IMR-90 (cell line): Measurements from ENCODE around the gene TTC39C. TPM values are rescaled to one million over a fixed set of nuclear protein-coding genes. Genes with fewer than 3 reads are reported as not detected.

Experiments used
- ATAC-seq: fragments of 200-7000 bp; cut with Tn5 transposase; 2 replicates; pipeline ENCODE4 v1.9.1; 2020; ENCODE audit warnings: low read depth, mild to moderate bottlenecking, moderate library complexity
- BruUV-seq: library from RNA; stranded (reverse); fragments of 400-500 nt; replicated peaks from 2 replicates; lab custom pipeline; 2021; lab: Mats Ljungman, UMichigan
- CTCF ChIA-PET: fragments of 300-600 bp; formaldehyde crosslinking; extraction: SDS; loops from one replicate; lab custom pipeline; 2021; ENCODE audit warnings: antibody characterized with exemption; lab: Yijun Ruan, JAX
- POLR2A ChIA-PET: fragments of 300-600 bp; sonication (Branson Sonifier 250); formaldehyde crosslinking; loops from one replicate; lab custom pipeline; 2022; ENCODE audit warnings: antibody characterized with exemption; ENCODE audit not compliant: unreplicated experiment; lab: Charles Lee
- DNase-seq: peaks from one replicate; pipeline ENCODE4 v3.0.0; 2013
- H2AFZ ChIP-seq: replicated peaks from 2 replicates; pipeline ENCODE3; 2013; ENCODE audit warnings: low read length, mild to moderate bottlenecking; ENCODE audit not compliant: poor library complexity
- H2AK5ac ChIP-seq: 2 replicates; pipeline ENCODE4 v1.6.1; 2013; ENCODE audit warnings: low read depth, low read length, inconsistent platforms
- H2AK9ac ChIP-seq: replicated peaks from 2 replicates; pipeline ENCODE3; 2013; ENCODE audit warnings: mild to moderate bottlenecking, low read depth, low read length, moderate library complexity; ENCODE audit not compliant: poor library complexity
- H2BK120ac ChIP-seq: 2 replicates; pipeline ENCODE4 v1.6.1; 2013; ENCODE audit warnings: low read depth, low read length, inconsistent platforms
- H2BK15ac ChIP-seq: 3 replicates; pipeline ENCODE4 v1.6.1; 2013; ENCODE audit warnings: low read depth, low read length, inconsistent platforms
- H2BK20ac ChIP-seq: 2 replicates; pipeline ENCODE4 v1.6.1; 2013; ENCODE audit warnings: low read depth, mild to moderate bottlenecking, inconsistent platforms, low read length, moderate library complexity
- H2BK5ac ChIP-seq: 2 replicates; pipeline ENCODE4 v1.6.1; 2013; ENCODE audit warnings: mild to moderate bottlenecking, low read depth, low read length, inconsistent platforms; ENCODE audit not compliant: poor library complexity, severe bottlenecking
- H3K14ac ChIP-seq: replicated peaks from 2 replicates; pipeline ENCODE4 v1.6.1; 2013; ENCODE audit warnings: low read depth, low read length, inconsistent platforms
- H3K18ac ChIP-seq: 2 replicates; pipeline ENCODE4 v1.6.1; 2013; ENCODE audit warnings: low read depth, low read length, control low read depth
- H3K23ac ChIP-seq: 2 replicates; pipeline ENCODE4 v1.6.1; 2013; ENCODE audit warnings: low read depth, low read length, inconsistent platforms
- H3K27ac ChIP-seq: 2 replicates; pipeline ENCODE4 v1.5.1; 2013; ENCODE audit warnings: mild to moderate bottlenecking, control low read depth, low read length; ENCODE audit not compliant: insufficient read depth
- H3K27me3 ChIP-seq: 2 replicates; pipeline ENCODE4 v1.6.1; 2013; ENCODE audit warnings: low read length; ENCODE audit not compliant: control insufficient read depth, insufficient read depth
- H3K36me3 ChIP-seq: 2 replicates; pipeline ENCODE4 v1.6.1; 2013; ENCODE audit warnings: low read length, mixed read lengths; ENCODE audit not compliant: control insufficient read depth, insufficient read depth
- H3K4ac ChIP-seq: 2 replicates; pipeline ENCODE4 v1.6.1; 2013; ENCODE audit warnings: low read depth, low read length, inconsistent platforms
- H3K4me1 ChIP-seq: 2 replicates; pipeline ENCODE4 v1.6.1; 2013; ENCODE audit warnings: low read length, mixed read lengths; ENCODE audit not compliant: control insufficient read depth, insufficient read depth
- H3K4me2 ChIP-seq: 2 replicates; pipeline ENCODE4 v1.6.1; 2013; ENCODE audit warnings: low read depth, mild to moderate bottlenecking, control low read depth, low read length, moderate library complexity
- H3K4me3 ChIP-seq: 2 replicates; pipeline ENCODE4 v1.5.1; 2013; ENCODE audit warnings: low read depth, mild to moderate bottlenecking, control low read depth, low read length, moderate library complexity; ENCODE audit not compliant: insufficient read depth
- H3K56ac ChIP-seq: 2 replicates; pipeline ENCODE4 v1.6.1; 2013; ENCODE audit warnings: low read length, inconsistent platforms; ENCODE audit not compliant: insufficient read depth; ENCODE audit errors: extremely low read depth
- H3K79me1 ChIP-seq, 2 experiments: 2 replicates each; pipeline ENCODE4 v1.6.1; 2013; ENCODE audit warnings: low read length in 2 of 2, inconsistent platforms in 1 of 2, low read depth in 1 of 2
- H3K9ac ChIP-seq: 2 replicates; pipeline ENCODE4 v1.6.1; 2013; ENCODE audit warnings: low read depth, low read length, control low read depth
- H3K9me1 ChIP-seq: 2 replicates; pipeline ENCODE4 v1.6.1; 2013; ENCODE audit warnings: low read length, inconsistent platforms; ENCODE audit not compliant: insufficient read depth
- H3K9me3 ChIP-seq: 2 replicates; pipeline ENCODE4 v1.6.1; 2013; ENCODE audit warnings: low read length; ENCODE audit not compliant: control insufficient read depth, insufficient read depth
- H4K20me1 ChIP-seq: 2 replicates; pipeline ENCODE4 v1.6.1; 2013; ENCODE audit warnings: low read length, inconsistent platforms; ENCODE audit not compliant: insufficient read depth
- H4K5ac ChIP-seq: 2 replicates; pipeline ENCODE4 v1.6.1; 2013; ENCODE audit warnings: mild to moderate bottlenecking, low read depth, low read length, control low read depth
- H4K8ac ChIP-seq, 2 experiments: 2 replicates each; pipeline ENCODE4 v1.6.1; 2013; ENCODE audit warnings: low read depth in 2 of 2, low read length in 2 of 2, control low read depth in 1 of 2, inconsistent platforms in 1 of 2
- H4K91ac ChIP-seq: 2 replicates; pipeline ENCODE4 v1.6.1; 2013; ENCODE audit warnings: low read depth, low read length, inconsistent platforms; ENCODE audit not compliant: insufficient read depth
- BHLHE40 ChIP-seq: fragments of 150-350 bp; IDR thresholded peaks from 2 replicates; pipeline ENCODE4 v1.6.1; 2016; ENCODE audit warnings: mild to moderate bottlenecking, low read depth, low read length
- CHD1 ChIP-seq: IDR thresholded peaks from 2 replicates; pipeline ENCODE4 v1.6.1; 2012; ENCODE audit warnings: low read depth, low read length, improper control_type of control experiment
- CTCF ChIP-seq: conservative IDR thresholded peaks from 2 replicates; pipeline ENCODE4 v1.5.1; 2012; ENCODE audit warnings: mild to moderate bottlenecking, low read depth, low read length, improper control_type of control experiment
- ELK1 ChIP-seq: fragments of 150-350 bp; IDR thresholded peaks from 2 replicates; pipeline ENCODE4 v1.6.1; 2016; ENCODE audit warnings: low read depth, mild to moderate bottlenecking, low read length, moderate library complexity, borderline replicate concordance
- FOS ChIP-seq: fragments of 150-350 bp; IDR thresholded peaks from 2 replicates; pipeline ENCODE4 v1.6.1; 2016; ENCODE audit warnings: low read depth, low read length
- MAFK ChIP-seq: IDR thresholded peaks from 2 replicates; pipeline ENCODE4 v1.6.1; 2012; ENCODE audit warnings: low read depth, low read length, improper control_type of control experiment
- MXI1 ChIP-seq: IDR thresholded peaks from 2 replicates; pipeline ENCODE4 v1.6.1; 2012; ENCODE audit warnings: low read depth, mild to moderate bottlenecking, low read length, moderate library complexity, borderline replicate concordance
- NFE2L2 ChIP-seq: fragments of 150-350 bp; IDR thresholded peaks from 2 replicates; pipeline ENCODE4 v1.6.1; 2016; ENCODE audit warnings: low read depth, mild to moderate bottlenecking, low read length
- POLR2A ChIP-seq: IDR thresholded peaks from 2 replicates; pipeline ENCODE4 v1.6.1; 2012; ENCODE audit warnings: mild to moderate bottlenecking, low read depth, low read length
- RFX5 ChIP-seq: IDR thresholded peaks from 2 replicates; pipeline ENCODE4 v1.8.0; 2012; ENCODE audit warnings: low read depth, mild to moderate bottlenecking, low read length, moderate library complexity
- USF2 ChIP-seq: fragments of 150-350 bp; IDR thresholded peaks from 2 replicates; pipeline ENCODE4 v1.6.1; 2017; ENCODE audit warnings: mild to moderate bottlenecking, antibody characterized with exemption, low read length, low read depth
- WGBS, 2 experiments: methylation state at CpG; one replicate each; pipeline versions ENCODE4 v1.1.5 to v1.1.7; 2013; ENCODE audit warnings: missing lambda C conversion rate in 2 of 2; ENCODE audit not compliant: insufficient read length in 1 of 2; ENCODE audit errors: extremely low coverage in 2 of 2; 5-methylcytosine and 5-hydroxymethylcytosine counted together
- dilution Hi-C: fragments of 300-500 bp; cut with HindIII; formaldehyde crosslinking; loops from one replicate; pipeline ENCODE4 v1.14.3; 2018; ENCODE audit warnings: low sequenced_read_pairs; ENCODE audit not compliant: unreplicated experiment
- in situ Hi-C: fragments of 300-500 bp; cut with MboI; formaldehyde crosslinking; loops from 3 replicates; pipeline ENCODE4 v1.14.3; 2019; ENCODE audit warnings: low sequenced_read_pairs, inconsistent platforms, mixed read lengths
- intact Hi-C: fragments of 100-400 bp; cut with micrococcal nuclease; formaldehyde crosslinking; loops from 2 replicates; pipeline ENCODE4 v1.10.0; 2022
- polyA plus RNA-seq, 3 experiments: library from polyadenylated mRNA; depleted of rRNA; stranded (reverse); fragments of >200 nt; gene quantifications; 2 replicates each; pipeline ENCODE4 v1.2.3, GENCODE V29; 2012; ENCODE audit warnings: low replicate concordance in 1 of 3
- total RNA-seq: library from RNA; depleted of rRNA; stranded (reverse); fragments of >200 nt; gene quantifications from 2 replicates; pipeline ENCODE4 v1.2.3, GENCODE V29; 2012

TTC39C gene
- total and polyA plus RNA-seq, 2 of the 4 experiments (the other 2 are of a cell fraction): 8.0 to 20.8 TPM

- Histone ChIP-seq H3K9me1 (no peaks in the 10 kb centered on the region), H4K5ac (no peak overlapping the region), H2AK9ac (no peak overlapping the region), H3K18ac (no peak overlapping the region), H3K9ac (no peak overlapping the region), H3K4me3 (no peak overlapping the region), H4K20me1 (no peaks in the 10 kb centered on the region), H3K4me2 (no peak overlapping the region), H2BK5ac (no peak overlapping the region), H3K14ac (no peak overlapping the region), H3K27me3 (no peaks in the 10 kb centered on the region), H3K23ac (no peak overlapping the region), H2BK120ac (no peak overlapping the region), H3K4ac (no peak overlapping the region), H3K9me3 (no peaks in the 10 kb centered on the region), H3K79me1 (no peaks in the 10 kb centered on the region), H3K4me1 (no peaks in the 10 kb centered on the region), H4K91ac (no peak overlapping the region), H2AFZ (no peak overlapping the region), H2AK5ac (no peak overlapping the region), H3K27ac (no peak overlapping the region), H4K8ac (no peak overlapping the region), H3K56ac (no peak overlapping the region), H2BK20ac (no peak overlapping the region), H3K36me3 (peaks cover 13% of the 10 kb centered on the region), H2BK15ac (no peak overlapping the region)
- dilution Hi-C loops: no loop called here
- WGBS, 2 experiments: no CpG with 5 or more reads among the region's 8 CpGs
- ChIA-PET POLR2A (no interaction called here), CTCF (no interaction called here)
- no peak for DNase-seq
- TF ChIP-seq POLR2A (no peak), MAFK (no peak), USF2 (no peak), BHLHE40 (no peak), CHD1 (no peak), NFE2L2 (no peak), ELK1 (no peak), CTCF (no peak), FOS (no peak), RFX5 (no peak), MXI1 (no peak)
- intact Hi-C loops: no loop called here
- BruUV-seq: no TSS peak
- no peak for ATAC-seq
- in situ Hi-C loops: no loop called here
Observed at GRCh38 chr18:24170360-24170759, 155.8 kb downstream of the TTC39C start.
